Stimulated activated CD4-positive, alpha-beta T cell treated with anti-CD3 and anti-CD28 coated beads, Interleukin-2, amount 100 ng/mL, for 4 hours (primary cell): Measurements from ENCODE around the gene SLAIN1.
A peak's percentile ranks its signal among the peaks of the same experiment; 100 is the strongest.

Experiments used
- DNase-seq: peaks from one replicate; pipeline ENCODE4 v3.0.0-alpha.2; 2020; ENCODE audit warnings: low read depth

SLAIN1 gene

GRCh38 chr13:77751513-77752456 lies 54.3 kb downstream of the SLAIN1 start:
- peak; percentile 19 for DNase-seq

- no peak for DNase-seq
These were observed 55.1 kb downstream of the SLAIN1 start for GRCh38 chr13:77752512-77753069.

- DNase-seq = no peak
These were observed 63.4 kb downstream of the SLAIN1 start for GRCh38 chr13:77760893-77761292.

- no peak for DNase-seq
These were observed 69.9 kb downstream of the SLAIN1 start for GRCh38 chr13:77767413-77767812.

- no peak for DNase-seq
These were observed 76.7 kb downstream of the SLAIN1 start for GRCh38 chr13:77774181-77774580.

- no peak for DNase-seq
These were observed 79.2 kb downstream of the SLAIN1 start for GRCh38 chr13:77776704-77777103.

GRCh38 chr13:77779552-77780272 lies 82.2 kb downstream of the SLAIN1 start:
- DNase-seq = no peak

GRCh38 chr13:77781808-77782207 lies 84.3 kb downstream of the SLAIN1 start:
- no peak for DNase-seq

GRCh38 chr13:77784515-77784914 lies 87.0 kb downstream of the SLAIN1 start:
- no peak for DNase-seq

- DNase-seq = no peak
These were observed 89.3 kb downstream of the SLAIN1 start for GRCh38 chr13:77786695-77787287.

GRCh38 chr13:77789376-77789775 lies 91.9 kb downstream of the SLAIN1 start:
- DNase-seq = no peak

GRCh38 chr13:77800219-77800618 lies 102.7 kb downstream of the SLAIN1 start:
- DNase-seq = no peak

GRCh38 chr13:77806518-77806917 lies 109.0 kb downstream of the SLAIN1 start:
- DNase-seq = no peak

GRCh38 chr13:77807431-77808135 lies 110.1 kb downstream of the SLAIN1 start:
- DNase-seq = no peak

- DNase-seq = no peak
These were observed 112.9 kb downstream of the SLAIN1 start for GRCh38 chr13:77810430-77810829.

GRCh38 chr13:77810878-77811277 lies 113.4 kb downstream of the SLAIN1 start:
- no peak for DNase-seq

GRCh38 chr13:77811381-77811780 lies 113.9 kb downstream of the SLAIN1 start:
- no peak for DNase-seq

- DNase-seq = no peak
These were observed 114.5 kb downstream of the SLAIN1 start for GRCh38 chr13:77811981-77812380.
